ENCODE data around the gene ARFIP1. TPM values are rescaled to one million over a fixed set of nuclear protein-coding genes. Genes with fewer than 3 reads are reported as not detected.

The ARFIP1 gene
- total and polyA plus RNA-seq, 12 donors, result 7.4 to 18.7 (median 14.9) TPM

DNA sequence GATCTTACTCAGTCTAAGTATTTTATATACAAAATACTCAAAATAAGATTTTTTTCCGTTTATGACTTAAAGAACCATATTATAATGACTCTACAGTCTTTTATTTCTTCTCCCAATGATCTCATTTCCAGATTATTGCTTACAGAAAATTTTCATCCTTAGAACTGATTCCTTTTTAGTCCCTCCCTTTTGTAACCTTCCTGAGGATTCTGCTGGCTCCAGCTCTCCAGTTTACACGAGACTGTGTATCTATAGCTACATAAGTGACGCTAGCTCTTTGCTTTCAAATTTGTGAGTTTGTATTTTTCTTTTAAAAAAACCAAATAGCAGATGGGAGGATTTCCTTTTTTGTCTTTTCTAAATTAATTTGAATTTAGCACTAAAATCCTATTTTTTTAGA is 180.3 kb downstream of the ARFIP1 start:
- Histone ChIP-seq H3K9me3 (no peaks in the 10 kb centered on the region), H3K4me1 (peaks cover 0 to 25% (median 15%) of the 10 kb centered on the region in 9 donors), H3K27me3 (peaks cover 0 to 16% (median 0%) of the 10 kb centered on the region in 7 donors), H3K4me3 (no peak overlapping the region), H3K36me3 (no peaks in the 10 kb centered on the region), H3K27ac (no peak overlapping the region)
- TF ChIP-seq, protein P1, sequence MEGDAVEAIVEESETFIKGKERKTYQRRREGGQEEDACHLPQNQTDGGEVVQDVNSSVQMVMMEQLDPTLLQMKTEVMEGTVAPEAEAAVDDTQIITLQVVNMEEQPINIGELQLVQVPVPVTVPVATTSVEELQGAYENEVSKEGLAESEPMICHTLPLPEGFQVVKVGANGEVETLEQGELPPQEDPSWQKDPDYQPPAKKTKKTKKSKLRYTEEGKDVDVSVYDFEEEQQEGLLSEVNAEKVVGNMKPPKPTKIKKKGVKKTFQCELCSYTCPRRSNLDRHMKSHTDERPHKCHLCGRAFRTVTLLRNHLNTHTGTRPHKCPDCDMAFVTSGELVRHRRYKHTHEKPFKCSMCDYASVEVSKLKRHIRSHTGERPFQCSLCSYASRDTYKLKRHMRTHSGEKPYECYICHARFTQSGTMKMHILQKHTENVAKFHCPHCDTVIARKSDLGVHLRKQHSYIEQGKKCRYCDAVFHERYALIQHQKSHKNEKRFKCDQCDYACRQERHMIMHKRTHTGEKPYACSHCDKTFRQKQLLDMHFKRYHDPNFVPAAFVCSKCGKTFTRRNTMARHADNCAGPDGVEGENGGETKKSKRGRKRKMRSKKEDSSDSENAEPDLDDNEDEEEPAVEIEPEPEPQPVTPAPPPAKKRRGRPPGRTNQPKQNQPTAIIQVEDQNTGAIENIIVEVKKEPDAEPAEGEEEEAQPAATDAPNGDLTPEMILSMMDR (IDR thresholded peaks at IDR 0.05), result no peak
- no peak for DNase-seq
- 90 to 95% methylated on average over 3 of the region's 3 CpGs for WGBS, 2 donors
- no peak for ATAC-seq
- intact Hi-C loops (cut with DNase I), result no loop called here

DNA sequence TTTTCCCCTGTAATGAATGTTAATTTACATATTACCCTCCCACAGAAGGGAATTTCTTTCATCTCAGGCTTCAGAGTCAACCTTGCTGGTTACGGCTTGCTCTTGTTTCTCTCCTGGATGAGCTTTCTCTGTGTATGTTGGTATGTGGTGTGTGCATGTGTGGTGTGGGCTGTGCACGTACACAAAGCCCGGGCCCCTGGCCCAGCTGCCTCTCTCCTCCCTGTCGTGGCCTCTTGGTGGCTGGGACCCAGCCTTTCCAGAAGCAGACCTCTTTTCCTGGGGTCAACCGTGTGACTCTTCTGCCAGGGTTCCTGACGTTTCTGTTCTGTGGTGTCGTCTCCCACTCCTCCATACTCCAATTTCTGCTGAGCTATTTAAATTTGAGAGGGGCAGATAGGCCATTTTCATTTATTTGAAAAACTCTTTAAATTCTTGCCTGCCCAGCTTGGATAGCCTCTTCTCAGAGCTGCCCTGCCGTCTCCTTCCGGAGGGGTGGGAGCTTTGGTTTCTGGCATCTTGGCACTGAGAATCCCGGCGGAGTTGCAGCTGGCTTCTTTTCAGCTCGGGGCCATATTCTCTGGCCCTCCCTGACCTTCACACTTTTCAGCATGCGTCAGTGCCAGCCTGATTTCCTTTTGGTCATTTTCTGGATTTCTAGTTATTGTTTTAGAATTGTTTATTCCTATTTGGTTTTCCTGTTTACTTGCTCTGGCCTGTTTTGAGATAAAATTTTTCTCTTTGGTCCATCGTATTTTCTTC is 181.4 kb downstream of the ARFIP1 start:
- Histone ChIP-seq H3K27ac (no peak overlapping the region), H3K9me3 (no peaks in the 10 kb centered on the region), H3K36me3 (no peaks in the 10 kb centered on the region), H3K4me1 (peaks cover 0 to 25% (median 15%) of the 10 kb centered on the region in 9 donors), H3K4me3 (no peak overlapping the region), H3K27me3 (peaks cover 0 to 13% (median 0%) of the 10 kb centered on the region in 7 donors)
- DNase-seq, result no peak
- TF ChIP-seq, protein P1 (IDR thresholded peaks at IDR 0.05), result no peak
- no peak for ATAC-seq
- WGBS, 2 donors, result 73 to 75% methylated on average over 14 of the region's 14 CpGs
- intact Hi-C loops (cut with DNase I), result no loop called here

DNA sequence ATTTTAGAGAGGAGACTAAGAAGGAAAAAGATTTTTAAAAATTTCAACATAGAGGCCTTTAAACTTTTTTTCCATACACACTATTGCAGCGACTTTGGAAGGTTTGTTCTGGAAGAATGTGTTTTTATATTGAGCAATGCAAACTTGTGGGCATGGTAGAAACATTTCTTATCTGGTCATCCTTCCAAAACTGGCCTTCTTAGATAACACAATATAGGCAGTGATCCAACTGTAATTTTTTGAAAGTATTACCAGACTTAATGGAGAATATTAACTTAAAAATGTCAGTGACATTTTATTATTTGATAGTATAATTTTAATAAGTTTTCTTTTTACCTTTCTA is 182.0 kb downstream of the ARFIP1 start:
- Histone ChIP-seq H3K27me3 (peaks cover 0 to 13% (median 0%) of the 10 kb centered on the region in 7 donors), H3K4me1 (peaks cover 0 to 24% (median 15%) of the 10 kb centered on the region in 9 donors), H3K36me3 (no peaks in the 10 kb centered on the region), H3K4me3 (no peak overlapping the region), H3K27ac (no peak overlapping the region), H3K9me3 (no peaks in the 10 kb centered on the region)
- ATAC-seq, result no peak
- intact Hi-C loops (cut with DNase I), result no loop called here
- 80 to 90% methylated on average over 1 of the region's 1 CpG for WGBS, 2 donors
- TF ChIP-seq, protein P1 (IDR thresholded peaks at IDR 0.05), result no peak
- no peak for DNase-seq

Other genes starting within 250 kb of the ARFIP1 start
- gene FBXW7, start 243.9 kb upstream of the ARFIP1 start, total RNA-seq, result 10 to 100 TPM; 59.5 to 87.6 (median 71.7) TPM
- 10 to 100 TPM; 12.1 to 52.5 TPM for gene FBXW7, start 243.9 kb upstream of the ARFIP1 start, polyA plus RNA-seq
- 1 to 10 TPM; 1.1 to 5.4 (median 2.2) TPM for gene TMEM154, start 100.0 kb upstream of the ARFIP1 start, total RNA-seq
- under 1 TPM; 0.25 to 0.44 TPM for gene TMEM154, start 100.0 kb upstream of the ARFIP1 start, polyA plus RNA-seq
- under 1 TPM; 0.12 to 0.44 (median 0.20) TPM for gene TIGD4, start 224 bp upstream of the ARFIP1 start, total RNA-seq
- gene TIGD4, start 224 bp upstream of the ARFIP1 start, polyA plus RNA-seq, result under 1 TPM; 0.14 to 0.15 TPM
- gene FHDC1, start 156.4 kb downstream of the ARFIP1 start, total RNA-seq, result under 1 TPM; 0.08 to 0.43 (median 0.18) TPM
- under 1 TPM; 0.19 to 0.29 TPM for gene FHDC1, start 156.4 kb downstream of the ARFIP1 start, polyA plus RNA-seq

All from heart right ventricle (tissue), 16 donors.